Measurements from ENCODE around the gene ARHGAP31.
"Not testable (repeated sequence)": the region's sequence is repeated elsewhere in the genome, so short reads cannot be mapped to it uniquely, and the experiment has no call there.

The ARHGAP31 gene

GRCh38 chr3:119320785-119321184 is 26.6 kb downstream of the ARHGAP31 start:
- not testable (repeated sequence) for DNase-seq

DNA sequence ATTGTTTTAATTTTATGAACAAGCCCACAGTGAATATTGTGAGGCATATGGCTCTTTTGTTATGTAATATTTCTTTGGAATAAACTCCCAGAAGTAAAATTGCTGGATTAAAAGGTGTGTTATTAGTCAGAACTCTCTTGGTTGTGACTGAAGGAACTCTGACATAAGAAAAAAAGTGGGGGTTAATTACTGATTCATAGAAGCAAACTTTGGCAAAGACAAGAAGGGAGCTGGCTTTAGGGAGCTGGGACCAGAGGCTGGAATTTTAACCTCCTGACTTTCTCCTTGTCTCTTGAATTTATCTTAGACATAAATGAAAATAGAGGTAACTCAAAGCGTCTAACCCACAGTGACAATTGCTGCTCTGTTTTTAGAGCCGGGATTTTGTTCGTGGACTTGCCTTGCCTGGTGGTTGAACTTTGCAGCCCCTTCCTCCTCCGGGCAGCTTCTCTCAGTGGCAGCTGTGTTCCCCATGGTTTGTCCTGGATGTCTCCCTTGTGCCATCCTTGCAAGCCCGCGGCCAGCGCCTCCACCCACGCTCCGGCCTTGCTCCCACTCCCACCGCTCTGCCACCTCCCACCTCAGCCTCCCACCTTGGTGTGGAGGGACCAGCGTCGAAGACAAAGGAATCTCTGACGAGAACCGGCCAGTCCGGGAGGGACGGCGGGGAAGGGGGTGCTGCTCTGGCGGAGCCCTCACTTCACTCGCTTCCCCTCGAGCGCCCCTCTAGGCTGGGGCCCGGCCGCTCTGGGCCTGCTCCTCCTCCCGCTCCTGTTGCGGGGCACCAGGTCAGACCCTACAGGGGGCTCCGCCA is 28.0 kb downstream of the ARHGAP31 start:
- DNase-seq, result no peak

DNA sequence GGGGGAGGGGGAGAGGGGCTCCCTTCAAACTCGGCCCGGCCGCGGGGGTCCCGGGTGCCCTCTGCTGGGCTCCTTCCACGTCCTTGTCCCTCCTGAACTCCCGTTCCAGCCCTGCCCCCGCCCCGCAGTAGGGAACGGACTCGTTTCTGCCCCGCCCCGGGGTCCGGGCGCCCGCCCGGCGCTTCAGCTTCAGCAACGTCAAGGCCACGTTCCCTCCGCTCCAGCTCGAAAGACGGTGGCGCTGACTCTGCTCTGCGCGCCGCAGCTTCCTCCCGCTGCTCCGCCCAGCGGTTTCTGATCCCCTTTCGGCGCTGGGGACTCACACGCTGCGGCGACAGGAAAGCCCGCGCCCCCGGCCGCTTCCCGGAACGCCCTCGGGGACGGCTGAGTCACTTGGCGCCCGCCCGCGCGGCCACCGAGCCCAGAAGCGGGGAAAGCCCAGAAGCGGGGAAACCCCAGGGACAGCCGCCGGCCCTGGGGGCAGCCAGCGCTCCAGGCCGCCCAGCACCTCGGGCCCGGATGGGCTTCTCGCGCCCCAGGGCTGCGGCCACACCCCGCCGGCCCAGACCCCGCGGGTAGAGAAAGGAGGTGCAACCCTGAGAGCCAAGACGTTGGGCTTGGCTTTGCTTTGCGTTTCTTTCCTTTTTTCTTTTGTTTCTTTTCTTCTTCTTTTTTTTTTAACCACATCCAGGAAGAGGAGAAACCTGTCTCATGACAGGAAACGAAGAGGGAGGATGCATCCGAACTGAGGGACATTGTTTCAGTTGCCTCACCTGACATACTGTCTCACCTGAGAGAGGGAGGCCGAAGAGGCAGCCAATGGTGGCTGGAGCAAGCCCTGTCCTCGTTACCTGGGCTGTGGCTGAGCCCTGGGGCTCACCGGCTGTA is 28.9 kb downstream of the ARHGAP31 start:
- peak; percentile 94 for DNase-seq

DNA sequence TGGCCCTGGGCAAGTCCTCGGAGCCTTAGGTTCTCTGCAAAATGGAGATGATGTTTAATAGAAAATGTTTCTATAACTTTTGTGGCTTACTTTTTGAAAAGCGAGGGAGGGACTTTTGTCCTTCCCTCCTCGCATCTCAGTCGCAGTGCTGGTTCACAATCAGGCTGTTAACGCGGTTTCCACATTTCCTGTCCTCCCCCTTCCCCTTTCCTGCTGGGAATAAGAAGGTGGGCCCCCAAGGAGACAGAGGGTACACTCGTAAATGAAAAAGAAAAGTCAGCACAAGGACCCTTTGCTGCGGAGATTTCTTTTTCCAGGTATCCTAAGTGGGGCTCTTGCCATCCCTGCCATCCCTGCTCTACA is 29.5 kb downstream of the ARHGAP31 start:
- DNase-seq, result no peak

- no peak for DNase-seq
Measured at GRCh38 chr3:119324899-119325298, 30.7 kb downstream of the ARHGAP31 start.

DNA sequence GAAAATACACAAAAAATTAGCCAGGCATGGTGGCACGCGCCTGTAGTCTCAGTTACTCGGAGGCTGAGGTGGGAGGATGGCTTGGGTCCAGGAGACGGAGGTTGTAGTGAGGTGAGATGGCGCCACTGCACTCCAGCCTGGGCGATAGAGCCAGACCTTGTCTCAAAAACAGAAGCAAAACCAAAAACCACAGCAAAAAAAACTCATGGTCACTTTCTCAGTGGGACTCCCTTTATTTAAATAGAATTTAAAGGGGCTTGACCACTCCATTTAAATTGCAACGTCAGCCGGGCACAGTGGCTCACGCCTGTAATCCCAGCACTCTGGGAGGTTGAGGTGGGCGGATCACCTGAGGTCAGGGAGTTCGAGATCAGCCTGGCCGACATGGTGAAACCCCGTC is 32.8 kb downstream of the ARHGAP31 start:
- DNase-seq, result no peak

DNA sequence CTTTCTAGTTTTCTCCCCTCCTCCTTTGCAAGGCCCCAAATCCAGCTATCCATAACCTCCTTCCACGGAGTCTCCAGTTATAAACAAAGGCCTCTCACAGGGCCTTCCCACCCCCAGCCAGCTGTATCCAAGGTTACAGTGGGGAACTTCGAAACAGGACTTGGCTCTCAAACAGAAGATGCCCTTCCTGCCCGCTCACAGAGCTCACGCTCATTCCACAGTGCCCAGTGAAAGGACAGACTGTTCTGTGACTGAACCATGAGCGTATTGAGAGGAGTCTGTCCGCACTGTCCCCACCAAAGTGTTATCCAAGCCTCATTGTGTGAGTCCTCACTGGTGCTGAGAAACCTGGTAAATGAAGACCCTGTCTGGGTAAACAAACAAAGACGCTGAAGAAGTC is 35.4 kb downstream of the ARHGAP31 start:
- no peak for DNase-seq

GRCh38 chr3:119330181-119330580 is 36.0 kb downstream of the ARHGAP31 start:
- no peak for DNase-seq

DNA sequence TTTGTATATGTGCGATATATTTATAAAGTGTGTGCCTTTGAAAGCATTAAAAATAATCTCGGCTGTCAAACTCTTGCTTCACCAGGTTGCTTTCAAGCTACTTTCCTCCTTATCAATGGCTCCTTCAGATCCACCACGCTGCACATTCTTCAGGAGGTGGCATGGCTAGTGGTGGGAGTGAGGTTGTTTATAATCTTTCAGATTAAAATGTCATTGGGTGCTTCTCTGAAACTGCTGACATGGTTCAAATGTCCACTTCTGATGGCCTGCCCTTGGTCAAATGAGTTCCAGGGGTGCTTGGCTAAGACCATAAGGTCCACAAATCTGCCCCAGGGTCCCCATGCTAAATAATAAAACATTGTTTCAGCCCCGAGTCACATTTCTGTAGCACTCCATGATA is 36.7 kb downstream of the ARHGAP31 start:
- no peak for DNase-seq

GRCh38 chr3:119331661-119332060 is 37.5 kb downstream of the ARHGAP31 start:
- DNase-seq, result no peak

GRCh38 chr3:119333773-119334509 is 39.8 kb downstream of the ARHGAP31 start:
- DNase-seq, result no peak

GRCh38 chr3:119336823-119337222 is 42.6 kb downstream of the ARHGAP31 start:
- DNase-seq, result no peak

GRCh38 chr3:119337407-119337806 is 43.2 kb downstream of the ARHGAP31 start:
- DNase-seq, result not testable (repeated sequence)

- no peak for DNase-seq
Measured at GRCh38 chr3:119338754-119339153, 44.6 kb downstream of the ARHGAP31 start.

DNA sequence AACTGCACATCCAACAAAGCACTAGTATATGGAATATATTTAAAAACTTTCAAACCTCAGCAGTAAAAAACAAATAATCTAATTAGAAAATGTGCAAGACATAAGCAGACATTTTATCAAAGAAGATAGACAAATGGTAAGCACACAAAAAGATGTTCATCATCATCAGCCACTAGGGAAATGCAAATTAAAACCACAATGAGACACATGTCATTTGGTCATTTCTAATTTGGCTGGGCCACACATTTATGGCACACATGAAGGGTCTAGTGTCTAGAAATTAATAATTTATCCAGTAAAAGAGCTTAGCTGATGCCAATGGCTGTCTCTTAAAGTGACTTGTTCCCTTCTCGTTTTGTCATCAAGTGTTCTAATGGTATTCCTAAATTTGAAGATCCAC is 45.8 kb downstream of the ARHGAP31 start:
- DNase-seq, result no peak

- no peak for DNase-seq
Measured at GRCh38 chr3:119340446-119340845, 46.3 kb downstream of the ARHGAP31 start.

GRCh38 chr3:119342176-119342575 is 48.0 kb downstream of the ARHGAP31 start:
- DNase-seq, result no peak

- DNase-seq, result no peak
Measured at GRCh38 chr3:119343719-119344118, 49.5 kb downstream of the ARHGAP31 start.

GRCh38 chr3:119346076-119346496 is 51.9 kb downstream of the ARHGAP31 start:
- DNase-seq, result no peak

DNA sequence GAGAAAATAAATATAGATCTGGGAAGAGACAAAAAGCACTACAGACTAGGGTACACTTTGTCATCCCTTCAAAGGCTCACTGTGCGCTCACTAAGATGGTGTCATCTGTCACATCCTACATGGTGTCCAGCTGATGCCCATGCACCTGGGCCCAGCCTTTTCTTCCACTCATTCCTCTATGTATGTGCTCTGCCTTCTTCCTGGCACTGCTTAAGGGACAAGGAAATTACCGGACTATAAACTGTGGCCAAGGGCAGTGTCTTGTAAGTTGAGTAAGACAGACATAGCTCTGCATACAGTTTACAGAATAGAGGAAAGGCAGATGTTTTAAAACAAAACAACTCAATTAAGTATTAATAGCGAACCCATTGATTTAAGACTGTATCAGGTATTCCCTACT is 52.9 kb downstream of the ARHGAP31 start:
- no peak for DNase-seq

DNA sequence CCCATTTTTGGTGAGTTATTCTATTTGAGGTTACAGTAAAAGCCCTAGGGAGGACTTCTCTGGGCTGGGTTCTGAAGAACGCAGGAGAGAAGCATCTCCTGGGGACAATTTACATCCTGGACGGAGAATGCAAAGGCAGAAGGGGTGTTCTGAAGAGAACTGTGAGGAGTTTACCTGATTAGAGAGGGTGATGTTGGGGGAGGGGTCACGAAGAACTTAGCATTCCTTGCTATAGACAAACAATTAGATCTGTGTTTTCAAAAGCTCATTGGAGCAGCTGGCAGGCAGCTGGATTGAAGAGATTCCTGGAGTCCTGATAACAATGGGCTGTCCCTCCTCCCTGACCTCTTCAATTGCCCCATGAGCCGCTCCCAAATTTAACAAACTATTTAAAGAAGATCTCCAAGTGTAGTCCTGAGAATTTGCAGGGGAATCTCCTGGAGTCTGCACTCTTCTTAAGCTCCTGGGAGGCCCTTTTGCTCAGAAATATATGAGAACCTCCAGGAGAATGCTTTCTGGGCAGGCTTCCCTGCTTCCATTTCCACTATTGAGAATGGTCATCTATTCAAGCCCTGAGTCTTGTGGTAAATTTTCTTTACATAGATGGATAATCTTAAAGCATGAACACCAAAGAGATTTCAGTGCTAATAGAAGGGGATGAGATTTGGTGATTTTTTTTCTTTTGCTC is 55.3 kb downstream of the ARHGAP31 start:
- DNase-seq, result no peak

- DNase-seq, result no peak
Measured at GRCh38 chr3:119350114-119350513, 55.9 kb downstream of the ARHGAP31 start.

GRCh38 chr3:119351581-119351980 is 57.4 kb downstream of the ARHGAP31 start:
- DNase-seq, result no peak

Measured in stimulated activated CD4-positive, alpha-beta T cell treated with anti-CD3 and anti-CD28 coated beads, Interleukin-12 subunit alpha, Interleukin-12 subunit beta, amount 100 ng/mL, for 4 hours (primary cell).